H9 (cell line): Measurements from ENCODE around the gene MGAT4A. TPM values are rescaled to one million over a fixed set of nuclear protein-coding genes. Genes with fewer than 3 reads are reported as not detected.

Experiments
- DNase-seq: peaks from one replicate; pipeline ENCODE4 v3.0.0-alpha.2; 2017
- H2AFZ ChIP-seq: one replicate; pipeline ENCODE4 v1.6.1; 2013; ENCODE audit warnings: mild to moderate bottlenecking, low read length, control low read depth, moderate library complexity
- H2AK5ac ChIP-seq: 2 replicates; pipeline ENCODE4 v1.6.1; 2013; ENCODE audit warnings: low read length, control low read depth, mixed read lengths; ENCODE audit not compliant: insufficient read length
- H2BK120ac ChIP-seq: one replicate; pipeline ENCODE4 v1.6.1; 2013; ENCODE audit warnings: low read depth, mild to moderate bottlenecking, low read length, control low read depth, inconsistent platforms; ENCODE audit not compliant: poor library complexity, severe bottlenecking
- H2BK12ac ChIP-seq: 2 replicates; pipeline ENCODE4 v1.6.1; 2013; ENCODE audit warnings: low read length, control low read depth, mixed read lengths, low read depth; ENCODE audit not compliant: insufficient read length
- H2BK15ac ChIP-seq: 2 replicates; pipeline ENCODE4 v1.6.1; 2013; ENCODE audit warnings: low read depth, low read length, control low read depth
- H2BK20ac ChIP-seq: one replicate; pipeline ENCODE4 v1.6.1; 2013; ENCODE audit warnings: low read depth, mild to moderate bottlenecking, low read length, control low read depth, inconsistent platforms; ENCODE audit not compliant: poor library complexity, severe bottlenecking
- H2BK5ac ChIP-seq: 2 replicates; pipeline ENCODE4 v1.6.1; 2013; ENCODE audit warnings: low read length, control low read depth, mixed read lengths; ENCODE audit not compliant: insufficient read length
- H3K14ac ChIP-seq: 2 replicates; pipeline ENCODE4 v1.6.1; 2013; ENCODE audit warnings: low read length, control low read depth; ENCODE audit not compliant: insufficient read depth
- H3K18ac ChIP-seq: 2 replicates; pipeline ENCODE4 v1.6.1; 2013; ENCODE audit warnings: low read depth, mild to moderate bottlenecking, mixed read lengths, low read length, control low read depth; ENCODE audit not compliant: insufficient read length
- H3K23ac ChIP-seq: 2 replicates; pipeline ENCODE4 v1.6.1; 2013; ENCODE audit warnings: low read length, control low read depth, mixed read lengths, low read depth; ENCODE audit not compliant: insufficient read length
- H3K23me2 ChIP-seq: 2 replicates; pipeline ENCODE4 v1.6.1; 2013; ENCODE audit warnings: low read depth, mild to moderate bottlenecking, mixed read lengths, low read length, control low read depth; ENCODE audit not compliant: insufficient read length, poor library complexity, severe bottlenecking
- H3K27ac ChIP-seq: 2 replicates; pipeline ENCODE4 v1.5.1; 2013; ENCODE audit warnings: low read length, control low read depth, mixed read lengths, low read depth; ENCODE audit not compliant: insufficient read length
- H3K27me3 ChIP-seq: 2 replicates; pipeline ENCODE4 v1.6.1; 2013; ENCODE audit warnings: low read length, control low read depth, inconsistent platforms; ENCODE audit not compliant: insufficient read depth
- H3K4ac ChIP-seq: 2 replicates; pipeline ENCODE4 v1.6.1; 2013; ENCODE audit warnings: low read depth, mild to moderate bottlenecking, control low read depth, inconsistent platforms, low read length, moderate library complexity
- H3K4me1 ChIP-seq: 2 replicates; pipeline ENCODE4 v1.6.1; 2013; ENCODE audit warnings: low read length, control low read depth, inconsistent platforms; ENCODE audit not compliant: insufficient read depth
- H3K4me2 ChIP-seq: 2 replicates; pipeline ENCODE4 v1.6.1; 2013; ENCODE audit warnings: low read length, control low read depth, mixed read lengths; ENCODE audit not compliant: insufficient read length, insufficient read depth
- H3K56ac ChIP-seq: 2 replicates; pipeline ENCODE4 v1.6.1; 2013; ENCODE audit warnings: low read depth, mild to moderate bottlenecking, mixed read lengths, low read length, control low read depth; ENCODE audit not compliant: insufficient read length
- H3K79me1 ChIP-seq: 2 replicates; pipeline ENCODE4 v1.6.1; 2013; ENCODE audit warnings: low read depth, mild to moderate bottlenecking, moderate library complexity, low read length, control low read depth, inconsistent platforms; ENCODE audit not compliant: insufficient read depth, poor library complexity, severe bottlenecking
- H3K79me2 ChIP-seq: 2 replicates; pipeline ENCODE4 v1.6.1; 2013; ENCODE audit warnings: low read length, control low read depth, inconsistent platforms; ENCODE audit not compliant: insufficient read depth
- H3K9ac ChIP-seq: 2 replicates; pipeline ENCODE4 v1.6.1; 2013; ENCODE audit warnings: low read length, control low read depth, mixed read lengths; ENCODE audit not compliant: insufficient read length; ENCODE audit errors: extremely low read depth
- H3K9me3 ChIP-seq: one replicate; pipeline ENCODE4 v1.6.1; 2013; ENCODE audit warnings: low read depth, low read length, inconsistent platforms; ENCODE audit not compliant: control insufficient read depth
- H3T11ph ChIP-seq: one replicate; pipeline ENCODE4 v1.6.1; 2013; ENCODE audit warnings: mild to moderate bottlenecking, low read length, control low read depth, inconsistent platforms
- H4K20me1 ChIP-seq: one replicate; pipeline ENCODE4 v1.6.1; 2013; ENCODE audit not compliant: control insufficient read depth, insufficient read length, insufficient read depth
- H4K5ac ChIP-seq: 2 replicates; pipeline ENCODE4 v1.6.1; 2013; ENCODE audit warnings: low read depth, mild to moderate bottlenecking, mixed read lengths, low read length, control low read depth; ENCODE audit not compliant: insufficient read length
- H4K8ac ChIP-seq: replicated peaks from 2 replicates; pipeline ENCODE4 v1.6.1; 2013; ENCODE audit warnings: low read length, control low read depth, mixed read lengths, low read depth; ENCODE audit not compliant: insufficient read length
- H4K91ac ChIP-seq: 2 replicates; pipeline ENCODE4 v1.6.1; 2013; ENCODE audit warnings: low read depth, mild to moderate bottlenecking, moderate library complexity, mixed read lengths, low read length, control low read depth; ENCODE audit not compliant: insufficient read length
- H3K27ac Mint-ChIP-seq, 3 experiments: 2 replicates in 2 of 3; 3 replicates in 1 of 3; pipeline ENCODE4 v1.8.0; 2020 to 2021; ENCODE audit warnings: mixed read lengths in 3 of 3, mild to moderate bottlenecking in 1 of 3, moderate library complexity in 1 of 3
- H3K27me3 Mint-ChIP-seq: 2 replicates; pipeline ENCODE4 v1.8.0; 2021; ENCODE audit warnings: low read depth, mild to moderate bottlenecking, moderate library complexity, mixed read lengths
- H3K36me3 Mint-ChIP-seq, 3 experiments: 2 replicates in 2 of 3; 3 replicates in 1 of 3; pipeline ENCODE4 v1.8.0; 2020 to 2021; ENCODE audit warnings: low read depth in 3 of 3, mixed read lengths in 3 of 3; ENCODE audit not compliant: insufficient read depth in 1 of 3
- H3K4me1 Mint-ChIP-seq, 2 experiments: 2 replicates each; pipeline ENCODE4 v1.8.0; 2020; ENCODE audit warnings: mixed read lengths in 2 of 2
- H3K4me3 Mint-ChIP-seq, 2 experiments: 2 replicates in 1 of 2; 3 replicates in 1 of 2; pipeline ENCODE4 v1.8.0; 2020 to 2021; ENCODE audit warnings: mild to moderate bottlenecking in 2 of 2, mixed read lengths in 2 of 2, moderate library complexity in 1 of 2
- H3K9me3 Mint-ChIP-seq, 2 experiments: 2 replicates in 1 of 2; 3 replicates in 1 of 2; pipeline ENCODE4 v1.8.0; 2020; ENCODE audit warnings: mild to moderate bottlenecking in 2 of 2, mixed read lengths in 2 of 2, moderate library complexity in 1 of 2
- CTCF ChIP-seq: fragments of 200-600 bp; sonication (generic); conservative IDR thresholded peaks from 3 replicates; pipeline ENCODE4 v1.8.0; 2021; ENCODE audit warnings: antibody characterized with exemption, mild to moderate bottlenecking
- WGBS: extraction: QIAGEN DNeasy Blood & Tissue Kit; methylation state at CpG from one replicate; pipeline ENCODE4 v1.1.7; 2013; ENCODE audit warnings: missing lambda C conversion rate, low lambda C conversion rate, mixed read lengths; ENCODE audit not compliant: insufficient read length; ENCODE audit errors: extremely low coverage; 5-methylcytosine and 5-hydroxymethylcytosine counted together
- total RNA-seq: library from RNA; stranded (reverse); gene quantifications from 2 replicates; pipeline ENCODE4 v1.2.1, GENCODE V29; 2021

Gene MGAT4A
- total RNA-seq, 1 experiment from 2014 or later, result 3.5 TPM

DNA sequence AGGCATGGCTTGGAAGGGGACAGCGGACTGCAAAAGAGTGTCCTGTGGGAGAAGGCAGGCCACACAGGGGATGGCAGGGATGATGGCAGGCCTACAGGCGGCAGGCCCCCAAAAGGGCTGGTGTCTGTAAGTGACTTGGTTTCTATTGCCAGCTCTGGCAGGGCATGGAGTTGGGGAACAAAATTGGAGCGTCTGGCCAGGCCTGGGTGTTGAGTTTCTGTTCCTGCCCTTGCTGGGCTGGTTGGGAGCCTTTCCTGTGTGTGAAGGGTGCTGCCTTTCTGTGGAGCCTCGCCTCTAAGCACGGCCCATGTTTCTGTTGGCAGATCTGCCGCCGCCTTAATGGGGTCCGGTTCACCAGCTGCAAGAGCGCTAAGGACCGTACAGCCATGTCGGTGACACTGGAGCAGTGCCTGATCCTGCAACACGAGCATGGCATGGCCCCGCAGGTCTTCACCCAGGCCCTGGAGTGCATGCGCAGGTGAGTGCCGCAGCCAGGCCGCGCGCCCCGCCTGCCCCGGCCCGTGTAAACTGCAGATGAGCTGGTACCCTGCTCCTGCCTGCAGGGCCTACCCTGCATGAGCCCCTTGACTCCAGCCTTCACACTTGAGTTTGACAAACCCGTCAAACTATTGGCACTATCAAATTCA, 154.1 kb downstream of the MGAT4A start:
- Histone ChIP-seq H2BK5ac (no peak overlapping the region), H3K4me2 (no peak overlapping the region), H4K5ac (no peak overlapping the region), H3K23me2 (no peaks in the 10 kb centered on the region), H3K79me2 (no peaks in the 10 kb centered on the region), H2AK5ac (no peak overlapping the region), H3T11ph (no peak overlapping the region), H3K23ac (no peak overlapping the region), H4K91ac (no peak overlapping the region), H2BK20ac (no peak overlapping the region), H3K9ac (no peak overlapping the region), H3K27me3 (no peaks in the 10 kb centered on the region), H3K79me1 (no peaks in the 10 kb centered on the region), H2BK120ac (no peak overlapping the region), H3K4me1 (no peaks in the 10 kb centered on the region), H3K27ac (no peak overlapping the region), H4K8ac (no peak overlapping the region), H2AFZ (no peak overlapping the region), H2BK15ac (no peak overlapping the region), H3K9me3 (no peaks in the 10 kb centered on the region), H3K4ac (no peak overlapping the region), H3K56ac (no peak overlapping the region), H4K20me1 (no peaks in the 10 kb centered on the region), H3K14ac (no peak overlapping the region), H3K18ac (no peak overlapping the region), H2BK12ac (no peak overlapping the region)
- no peaks in the 10 kb centered on the region for H3K4me1 Mint-ChIP-seq
- TF ChIP-seq CTCF, result no peak
- H3K27ac Mint-ChIP-seq, result peak overlapping the region in 2 of 3 experiments; percentile 44 to 87; a peak in 3 of 7 replicates
- no peaks in the 10 kb centered on the region for H3K9me3 Mint-ChIP-seq
- peaks cover 2 to 61% (median 35%) of the 10 kb centered on the region in 3 experiments; a peak in 6 of 7 replicates for H3K36me3 Mint-ChIP-seq
- WGBS, result no CpG with 5 or more reads among the region's 22 CpGs
- no peaks in the 10 kb centered on the region for H3K27me3 Mint-ChIP-seq
- no peak overlapping the region for H3K4me3 Mint-ChIP-seq
- no peak for DNase-seq
